GM13976 (cell line): ENCODE results near the gene BEAN1.

ENCODE experiments used
- DNase-seq: peaks from one replicate; pipeline ENCODE4 v3.0.0; 2012; ENCODE audit warnings: low spot score
- CTCF ChIP-seq: IDR thresholded peaks from 2 replicates; pipeline ENCODE4 v1.5.1; 2012; ENCODE audit warnings: borderline replicate concordance, mild to moderate bottlenecking; ENCODE audit not compliant: insufficient read depth; ENCODE audit errors: extremely low read depth, missing control alignments, control extremely low read depth
- in situ Hi-C: fragments of 300-500 bp; cut with MboI; formaldehyde crosslinking; loops from one replicate; pipeline ENCODE4 v1.12.0; 2022; ENCODE audit warnings: low sequenced_read_pairs, mixed read lengths, inconsistent platforms; ENCODE audit not compliant: unreplicated experiment

The BEAN1 gene

GRCh38 chr16:66388350-66389139 is 38.5 kb upstream of the BEAN1 start:
- TF ChIP-seq CTCF: no peak
- in situ Hi-C loops: no loop called here
- no peak for DNase-seq

GRCh38 chr16:66389256-66390176 is 37.6 kb upstream of the BEAN1 start:
- in situ Hi-C loops: no loop called here
- no peak for TF ChIP-seq CTCF
- DNase-seq: no peak

GRCh38 chr16:66390346-66391108 is 36.6 kb upstream of the BEAN1 start:
- no peak for TF ChIP-seq CTCF
- DNase-seq: no peak
- in situ Hi-C loops: no loop called here

GRCh38 chr16:66391726-66392670 is 35.1 kb upstream of the BEAN1 start:
- no peak for DNase-seq
- TF ChIP-seq CTCF: no peak
- in situ Hi-C loops: no loop called here

GRCh38 chr16:66395806-66396555 is 31.1 kb upstream of the BEAN1 start:
- in situ Hi-C loops: no loop called here
- DNase-seq: no peak
- TF ChIP-seq CTCF: no peak
